K562 (cell line): ENCODE results near the gene PITPNC1. TPM values are rescaled to one million over a fixed set of nuclear protein-coding genes. Genes with fewer than 3 reads are reported as not detected.

ENCODE experiments used
- E2F6 ChIP-seq, 2 experiments: IDR thresholded peaks; 2 replicates each; pipeline ENCODE4 v1.6.1; 2011; ENCODE audit warnings: borderline replicate concordance in 1 of 2, control low read depth in 1 of 2, low read depth in 1 of 2, low read length in 1 of 2, mild to moderate bottlenecking in 1 of 2, mixed read lengths in 1 of 2, moderate library complexity in 1 of 2; ENCODE audit not compliant: insufficient read depth in 1 of 2, insufficient read length in 1 of 2, poor library complexity in 1 of 2, severe bottlenecking in 1 of 2; ENCODE audit errors: extremely low read depth in 1 of 2
- E4F1 ChIP-seq: fragments of 250-450 bp; sonication (Bioruptor Pico); IDR thresholded peaks from 2 replicates; pipeline ENCODE4 v1.5.0; 2021; ENCODE audit warnings: mild to moderate bottlenecking, borderline replicate concordance
- HES1 ChIP-seq: fragments of 450-650 bp; IDR thresholded peaks from 2 replicates; pipeline ENCODE4 v1.6.1; 2016; ENCODE audit warnings: low read depth, mild to moderate bottlenecking, moderate library complexity
- KDM5B ChIP-seq: fragments of 200-600 bp; sonication (generic); IDR thresholded peaks from 2 replicates; pipeline ENCODE4 v1.6.1; 2012; ENCODE audit warnings: low read depth, mild to moderate bottlenecking, moderate library complexity, low read length, control low read depth, inconsistent platforms; ENCODE audit not compliant: insufficient replicate concordance
- KHSRP ChIP-seq: fragments of 450-650 bp; IDR thresholded peaks from 2 replicates; pipeline ENCODE4 v1.6.1; 2017
- MED1 ChIP-seq: sonication (generic); formaldehyde crosslinking; IDR thresholded peaks from 2 replicates; pipeline ENCODE4 v1.8.1; 2023; ENCODE audit warnings: missing genetic modification reagents, borderline replicate concordance
- PBX2 ChIP-seq, 2 experiments: IDR thresholded peaks in 1 of 2; conservative IDR thresholded peaks in 1 of 2; 2 replicates each; pipeline ENCODE4 v1.6.1; 2016; ENCODE audit warnings: low read depth in 2 of 2, mild to moderate bottlenecking in 1 of 2, missing compliant biosample characterization in 1 of 2, missing genetic modification characterization in 1 of 2, moderate library complexity in 1 of 2
- PCBP1 ChIP-seq: fragments of 200-400 bp; formaldehyde crosslinking; IDR thresholded peaks from 2 replicates; pipeline ENCODE4 v1.6.1; 2018; ENCODE audit warnings: mild to moderate bottlenecking, low read depth, low read length; ENCODE audit not compliant: poor library complexity, severe bottlenecking
- PURB ChIP-seq: sonication (generic); formaldehyde crosslinking; IDR thresholded peaks from 2 replicates; pipeline ENCODE4 v1.9.0; 2021; ENCODE audit warnings: low read depth, mild to moderate bottlenecking, missing genetic modification reagents
- RAD21 ChIP-seq, 2 experiments: fragments of 250-450 bp in 1 of 2; fragments of 450-650 bp in 1 of 2; sonication (Bioruptor Pico) in 1 of 2; formaldehyde crosslinking in 1 of 2; IDR thresholded peaks in 1 of 2; conservative IDR thresholded peaks in 1 of 2; 2 replicates each; pipeline versions ENCODE4 v1.4.0 to v1.8.0; 2020 to 2022; ENCODE audit warnings: mild to moderate bottlenecking in 2 of 2, moderate library complexity in 1 of 2
- RBFOX2 ChIP-seq: fragments of 200-400 bp; formaldehyde crosslinking; IDR thresholded peaks from 2 replicates; pipeline ENCODE4 v1.6.1; 2017; ENCODE audit warnings: low read depth, mild to moderate bottlenecking, low read length, moderate library complexity
- SAFB ChIP-seq: fragments of 200-400 bp; formaldehyde crosslinking; IDR thresholded peaks from 2 replicates; pipeline ENCODE4 v1.6.1; 2017; ENCODE audit warnings: low read depth, low read length, borderline replicate concordance
- SAP30 ChIP-seq: fragments of 200-600 bp; sonication (generic); IDR thresholded peaks from 2 replicates; pipeline ENCODE4 v1.6.1; 2012; ENCODE audit warnings: borderline replicate concordance, low read depth, mild to moderate bottlenecking, moderate library complexity, low read length, control low read depth, inconsistent platforms; ENCODE audit not compliant: insufficient read depth, poor library complexity, severe bottlenecking
- SRSF3 ChIP-seq: fragments of 200-400 bp; formaldehyde crosslinking; IDR thresholded peaks from 2 replicates; pipeline ENCODE4 v1.6.1; 2016; ENCODE audit warnings: mild to moderate bottlenecking, low read length, moderate library complexity; ENCODE audit not compliant: insufficient read depth
- ZC3H4 ChIP-seq: sonication (generic); formaldehyde crosslinking; IDR thresholded peaks from 2 replicates; pipeline ENCODE4 v1.9.0; 2021; ENCODE audit warnings: missing genetic modification reagents, borderline replicate concordance
- ZNF445 ChIP-seq: fragments of 250-450 bp; sonication (Bioruptor Pico); IDR thresholded peaks from 2 replicates; pipeline ENCODE4 v1.4.0; 2020; ENCODE audit warnings: low read depth, mild to moderate bottlenecking, moderate library complexity
- ZNF695 ChIP-seq: fragments of 450-650 bp; formaldehyde crosslinking; IDR thresholded peaks from 2 replicates; pipeline ENCODE4 v1.4.0; 2020; ENCODE audit warnings: mild to moderate bottlenecking, moderate library complexity
- polyA plus RNA-seq, 8 experiments: library from polyadenylated mRNA; depleted of rRNA in 4 of 8; stranded (reverse) in 5 of 8; unstranded in 3 of 8; fragments of >200 nt; fragmentation: Nextera tagmentation in 2 of 8; fragmentation: Illumina TruSeq in 1 of 8; extraction: Ambion mirVana in 2 of 8; extraction: Trizol in 1 of 8; gene quantifications; 2 replicates each; pipeline versions ENCODE4 v1.2.1 to v1.2.3, GENCODE V29; 2011 to 2014; ENCODE audit warnings: inconsistent platforms in 1 of 8, missing spikeins in 1 of 8
- total RNA-seq, 7 experiments: library from RNA; depleted of rRNA in 6 of 7; stranded (reverse); fragments of >200 nt in 6 of 7; fragmentation: Illumina TruSeq in 2 of 7; extraction: Trizol in 2 of 7; gene quantifications; 2 replicates each; pipeline versions ENCODE4 v1.2.1 to v1.2.3, GENCODE V29; 2011 to 2021; ENCODE audit warnings: low replicate concordance in 1 of 7

Gene PITPNC1
- total and polyA plus RNA-seq, 9 of the 15 experiments (the other 6 are each of a cell fraction or from before 2014, with no cell fraction given), result 0.11 to 1.1 (median 0.65) TPM

DNA sequence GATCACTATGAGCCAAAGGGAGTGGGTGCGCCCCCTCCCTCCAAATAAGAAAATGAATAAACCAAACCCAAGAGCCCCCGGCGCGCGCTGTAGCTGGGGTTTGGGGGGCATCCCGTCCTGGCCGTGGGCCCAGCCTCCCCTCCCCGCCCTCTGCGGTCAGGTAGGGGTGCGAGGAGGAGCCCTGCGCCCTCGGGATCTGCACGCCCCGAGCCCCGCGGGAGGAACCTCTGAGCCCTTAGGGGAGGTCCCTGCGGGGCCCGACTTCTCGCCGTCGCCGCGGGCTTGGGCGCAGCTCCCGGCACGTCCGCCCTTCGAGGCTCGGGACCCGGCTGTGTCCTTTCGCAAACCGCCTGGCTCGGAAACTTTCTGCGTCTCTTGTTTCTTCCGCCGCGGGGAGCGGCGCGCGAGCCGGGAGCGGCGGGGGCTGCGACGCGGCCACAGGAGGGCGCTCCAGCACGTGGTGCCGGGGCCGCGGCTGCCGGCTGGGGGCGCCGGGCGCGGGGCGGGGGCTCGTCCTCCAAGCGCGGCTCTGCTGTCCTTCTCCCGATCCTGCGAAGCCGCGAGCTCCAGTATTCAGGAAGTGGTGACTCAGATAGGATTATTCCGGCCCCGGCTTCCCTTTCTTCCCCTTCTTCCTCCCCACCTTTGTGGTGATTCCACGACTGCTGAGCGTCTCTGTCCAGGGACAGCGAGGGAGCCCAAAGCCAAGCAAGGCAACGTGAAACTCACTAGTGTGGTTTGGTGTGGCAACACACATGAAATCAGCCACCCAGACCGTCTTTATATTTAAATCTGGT is 1.6 kb downstream of the PITPNC1 start (continued):
- TF ChIP-seq HES1, result no peak
- no peak for TF ChIP-seq PBX2 (CRISPR knock-in tag; IDR thresholded peaks at IDR 0.05; ENCODE audit: low read depth)
- no peak for TF ChIP-seq PBX2 (tag; conservative IDR thresholded peaks at IDR 0.05; ENCODE audit: low read depth)
- no peak for TF ChIP-seq MED1 (CRISPR knock-in tag)
- no peak for TF ChIP-seq SAFB
- peak; percentile 36 to 75 for TF ChIP-seq RAD21 (CRISPR knock-in tag; conservative IDR thresholded peaks at IDR 0.05 in 1 of 2, IDR thresholded peaks at IDR 0.05 in 1 of 2)
- no peak for TF ChIP-seq ZC3H4 (CRISPR knock-in tag)
- no peak for TF ChIP-seq KDM5B
- no peak for TF ChIP-seq PURB (CRISPR knock-in tag)
- no peak for TF ChIP-seq E4F1 (CRISPR knock-in tag)
- no peak for TF ChIP-seq ZNF445 (CRISPR knock-in tag)
- no peak for TF ChIP-seq SRSF3
- no peak for TF ChIP-seq KHSRP
- no peak for TF ChIP-seq ZNF695
- TF ChIP-seq SAP30, result no peak
- TF ChIP-seq PCBP1, result peak; percentile 19
- TF ChIP-seq RBFOX2, result peak; percentile 65
- TF ChIP-seq E2F6 (IDR thresholded peaks at IDR 0.05; ENCODE audit: borderline replicate concordance in 1 of 2, extremely low read depth in 1 of 2, insufficient read depth in 1 of 2, insufficient read length in 1 of 2, low read depth in 1 of 2, low read length in 1 of 2, poor library complexity in 1 of 2, severe bottlenecking in 1 of 2), result peak; percentile 56 to 90
